ENCODE results near the gene ARSB.

ARSB gene

DNA sequence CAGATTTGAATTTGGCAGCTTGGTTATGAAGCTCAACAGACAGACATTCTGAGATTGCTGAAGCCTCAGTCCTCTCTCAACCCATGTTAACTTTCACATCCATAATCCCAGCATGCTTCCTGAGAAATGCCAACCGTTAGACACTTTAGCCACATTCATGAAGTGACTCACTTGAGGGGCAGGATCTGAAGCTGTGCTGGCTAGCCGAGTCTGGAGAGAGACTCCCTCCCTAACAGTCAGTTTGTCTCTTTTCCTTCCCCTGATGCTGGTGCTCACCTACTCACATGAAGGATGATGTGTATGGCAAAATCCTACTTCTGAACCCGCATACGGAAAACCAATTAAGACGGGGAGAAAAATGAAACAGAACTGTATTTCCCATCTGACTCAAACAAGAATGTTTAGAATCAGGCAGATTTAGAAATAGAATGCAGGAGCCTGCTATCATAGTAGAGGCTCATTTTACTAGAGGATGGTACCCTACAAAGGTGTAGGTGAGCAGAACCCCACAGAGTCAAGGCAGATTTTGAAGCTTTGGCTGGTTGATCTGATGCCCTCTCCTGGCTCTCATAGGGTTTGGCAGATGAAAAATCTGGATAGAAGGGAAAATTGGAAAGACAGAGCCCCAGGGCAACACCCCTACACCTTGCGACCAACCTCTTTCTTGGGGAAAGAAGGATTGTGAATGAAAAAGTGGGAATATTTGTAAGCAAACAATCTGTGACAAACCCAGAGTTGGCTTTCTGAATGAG lies 185.7 kb downstream of the ARSB start:
- POLR2A ChIA-PET, result no interaction called here
- CTCF ChIA-PET, result no interaction called here
- DNase-seq (ENCODE audit: extremely low spot score), result no peak
- TF ChIP-seq FOXK2 (IDR thresholded peaks at IDR 0.05) (no peak), BHLHE40 (IDR thresholded peaks at IDR 0.05; ENCODE audit: borderline replicate concordance) (no peak), TARDBP (IDR thresholded peaks at IDR 0.05) (no peak)

GRCh38 chr5:78798673-78799029 lies 186.5 kb downstream of the ARSB start:
- TF ChIP-seq NFRKB (IDR thresholded peaks at IDR 0.05) (no peak), FOXM1 (IDR thresholded peaks at IDR 0.05; ENCODE audit: borderline replicate concordance) (no peak), SUZ12 (IDR thresholded peaks at IDR 0.05) (no peak), TARDBP (IDR thresholded peaks at IDR 0.05) (no peak), HDGF (IDR thresholded peaks at IDR 0.05; ENCODE audit: borderline replicate concordance) (no peak)
- CTCF ChIA-PET, result no interaction called here
- POLR2A ChIA-PET, result no interaction called here
- no peak for DNase-seq (ENCODE audit: extremely low spot score)

DNA sequence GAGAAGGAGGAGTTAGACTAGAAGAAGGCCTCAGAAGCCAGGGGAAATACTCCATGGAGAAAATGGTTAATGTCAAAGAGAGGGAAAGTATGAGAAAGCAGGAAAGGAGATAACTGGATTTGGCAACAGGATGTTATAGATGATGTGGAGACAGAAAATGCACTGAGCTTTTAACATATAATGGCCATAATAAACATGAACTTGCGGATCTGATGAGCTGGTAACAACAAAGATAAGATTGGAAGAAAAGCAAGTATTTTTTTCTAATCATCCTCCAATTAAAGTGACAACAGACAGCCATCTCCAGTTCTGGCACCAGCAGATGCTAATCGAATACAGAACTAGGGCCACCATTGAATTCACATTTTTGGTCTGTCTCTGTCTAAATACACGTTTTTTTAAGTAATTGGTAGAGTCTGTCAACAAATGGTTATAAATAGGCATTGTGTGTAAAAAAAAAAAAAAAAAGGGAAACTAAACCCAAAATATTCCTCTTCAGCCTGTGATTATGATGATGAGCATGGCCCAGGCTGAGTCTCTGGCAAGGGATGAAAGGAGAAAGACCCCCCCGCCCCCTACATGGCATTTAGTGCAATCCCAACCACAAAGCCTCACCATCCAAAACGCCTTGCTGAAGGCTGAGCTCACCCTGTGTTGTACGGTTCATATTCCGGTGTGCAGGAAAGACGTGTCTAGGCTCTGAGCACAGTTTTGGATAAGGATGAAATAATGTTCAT lies 187.0 kb downstream of the ARSB start:
- no peak for DNase-seq (ENCODE audit: extremely low spot score)
- CTCF ChIA-PET, result no interaction called here
- no peak for TF ChIP-seq SP1 (IDR thresholded peaks at IDR 0.05)
- TF ChIP-seq ELF4 (IDR thresholded peaks at IDR 0.05), result no peak
- no peak for TF ChIP-seq SUZ12 (IDR thresholded peaks at IDR 0.05)
- no peak for TF ChIP-seq ARNT (IDR thresholded peaks at IDR 0.05)
- TF ChIP-seq PKNOX1 (IDR thresholded peaks at IDR 0.05), result no peak
- TF ChIP-seq L3MBTL2 (conservative IDR thresholded peaks at IDR 0.05), result no peak
- no peak for TF ChIP-seq CTBP1 (IDR thresholded peaks at IDR 0.05; ENCODE audit: borderline replicate concordance)
- no peak for TF ChIP-seq BHLHE40 (IDR thresholded peaks at IDR 0.05; ENCODE audit: borderline replicate concordance)
- TF ChIP-seq NFRKB (IDR thresholded peaks at IDR 0.05), result no peak
- no peak for TF ChIP-seq LEF1 (IDR thresholded peaks at IDR 0.05; ENCODE audit: borderline replicate concordance)
- TF ChIP-seq FOXA1 (IDR thresholded peaks at IDR 0.05), result no peak
- POLR2A ChIA-PET, result no interaction called here

DNA sequence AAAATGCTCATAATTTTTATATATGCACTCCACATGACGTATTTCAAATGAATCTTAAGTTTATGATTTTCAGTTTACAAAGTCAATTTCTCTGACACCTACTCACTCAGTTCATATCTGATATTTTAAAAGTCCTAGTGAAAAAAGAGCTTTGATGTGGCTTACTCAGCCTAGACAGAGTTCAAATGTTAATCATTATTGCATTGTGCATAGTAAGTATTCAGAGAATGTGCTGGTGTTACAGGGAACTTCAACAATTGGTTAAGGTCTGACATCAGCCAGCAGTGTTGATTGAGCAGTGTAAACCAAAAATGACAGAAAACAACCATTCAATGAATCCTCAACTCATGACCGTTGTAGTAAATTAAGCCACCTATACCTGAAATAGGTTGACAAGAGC lies 189.4 kb downstream of the ARSB start:
- CTCF ChIA-PET, result no interaction called here

DNA sequence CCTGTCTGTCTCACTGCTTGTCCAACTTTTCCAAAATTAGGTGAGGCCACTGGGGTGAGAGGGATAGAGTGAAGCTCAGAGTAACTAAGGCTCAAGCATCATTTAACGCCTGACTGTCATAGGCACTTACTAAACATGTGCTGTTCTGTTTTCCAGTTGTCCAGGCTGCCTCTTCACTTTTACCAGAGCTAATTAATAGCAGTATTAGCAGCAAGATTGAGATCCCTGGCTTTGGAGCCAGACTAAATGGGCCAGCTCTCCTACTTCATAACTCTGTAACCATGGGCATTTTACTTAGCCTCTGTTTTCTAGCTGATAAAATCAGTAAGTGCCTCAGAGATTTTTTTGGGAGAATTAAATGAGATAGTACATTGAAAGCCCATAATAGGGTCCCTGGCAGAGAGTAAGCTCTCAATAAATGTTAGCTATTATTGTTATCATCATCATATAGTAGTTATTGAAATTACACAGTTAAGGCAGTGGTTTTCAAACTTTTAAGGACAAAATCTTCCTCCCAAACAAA lies 190.4 kb downstream of the ARSB start:
- ChIA-PET CTCF (no interaction called here), POLR2A (no interaction called here)
- TF ChIP-seq SUZ12 (IDR thresholded peaks at IDR 0.05) (no peak), PKNOX1 (IDR thresholded peaks at IDR 0.05) (no peak), ELF4 (IDR thresholded peaks at IDR 0.05) (no peak), HDGF (IDR thresholded peaks at IDR 0.05; ENCODE audit: borderline replicate concordance) (no peak), FOXM1 (IDR thresholded peaks at IDR 0.05; ENCODE audit: borderline replicate concordance) (no peak), LEF1 (IDR thresholded peaks at IDR 0.05; ENCODE audit: borderline replicate concordance) (no peak), FOXK2 (IDR thresholded peaks at IDR 0.05) (no peak), L3MBTL2 (conservative IDR thresholded peaks at IDR 0.05) (no peak)
- no peak for DNase-seq (ENCODE audit: extremely low spot score)

More for the DNA sequence above, 189.4 kb downstream of the ARSB start:
- TF ChIP-seq PKNOX1 (IDR thresholded peaks at IDR 0.05) (no peak), SP1 (IDR thresholded peaks at IDR 0.05) (no peak), FOXM1 (IDR thresholded peaks at IDR 0.05; ENCODE audit: borderline replicate concordance) (no peak), SUZ12 (IDR thresholded peaks at IDR 0.05) (no peak), FOXK2 (IDR thresholded peaks at IDR 0.05) (no peak)
- POLR2A ChIA-PET, result no interaction called here
- DNase-seq (ENCODE audit: extremely low spot score), result no peak

GRCh38 chr5:78793907-78794662 lies 191.0 kb downstream of the ARSB start:
- no peak for TF ChIP-seq FOXM1 (IDR thresholded peaks at IDR 0.05; ENCODE audit: borderline replicate concordance)
- no peak for TF ChIP-seq ELF4 (IDR thresholded peaks at IDR 0.05)
- no peak for TF ChIP-seq HDGF (IDR thresholded peaks at IDR 0.05; ENCODE audit: borderline replicate concordance)
- no peak for TF ChIP-seq ZNF384 (IDR thresholded peaks at IDR 0.05)
- no peak for TF ChIP-seq SP1 (IDR thresholded peaks at IDR 0.05)
- TF ChIP-seq TARDBP (IDR thresholded peaks at IDR 0.05), result no peak
- TF ChIP-seq L3MBTL2 (conservative IDR thresholded peaks at IDR 0.05), result no peak
- TF ChIP-seq SUZ12 (IDR thresholded peaks at IDR 0.05), result no peak
- no peak for TF ChIP-seq BHLHE40 (IDR thresholded peaks at IDR 0.05; ENCODE audit: borderline replicate concordance)
- no peak for TF ChIP-seq ARNT (IDR thresholded peaks at IDR 0.05)
- no peak for TF ChIP-seq CTBP1 (IDR thresholded peaks at IDR 0.05; ENCODE audit: borderline replicate concordance)
- no peak for TF ChIP-seq NFRKB (IDR thresholded peaks at IDR 0.05)
- TF ChIP-seq FOXA1 (IDR thresholded peaks at IDR 0.05), result no peak
- TF ChIP-seq LEF1 (IDR thresholded peaks at IDR 0.05; ENCODE audit: borderline replicate concordance), result no peak
- TF ChIP-seq PKNOX1 (IDR thresholded peaks at IDR 0.05), result no peak
- ChIA-PET POLR2A (no interaction called here), CTCF (no interaction called here)
- DNase-seq (ENCODE audit: extremely low spot score), result no peak
